ENCODE data around the gene HAUS8.

DNA sequence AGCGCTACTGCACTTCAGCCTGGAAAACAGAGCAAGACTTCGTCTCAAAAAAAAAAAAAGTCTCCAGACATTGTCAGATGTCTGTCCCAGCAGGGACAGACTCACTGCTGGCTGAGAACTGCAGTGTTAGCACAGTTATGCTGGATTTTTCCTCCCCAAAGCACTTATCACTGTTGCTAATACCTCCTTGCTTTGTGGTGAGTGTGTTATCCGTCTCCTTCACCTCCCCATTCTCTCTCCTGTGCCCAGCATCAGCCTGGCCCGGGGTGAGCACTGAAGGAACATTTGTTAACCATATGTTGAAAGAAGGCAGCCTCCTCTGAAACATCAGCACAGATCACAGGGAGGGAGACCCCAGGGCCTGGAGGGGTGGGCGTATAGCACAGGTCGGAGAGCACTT is 11.6 kb upstream of the HAUS8 start:
- TF ChIP-seq, protein P1, sequence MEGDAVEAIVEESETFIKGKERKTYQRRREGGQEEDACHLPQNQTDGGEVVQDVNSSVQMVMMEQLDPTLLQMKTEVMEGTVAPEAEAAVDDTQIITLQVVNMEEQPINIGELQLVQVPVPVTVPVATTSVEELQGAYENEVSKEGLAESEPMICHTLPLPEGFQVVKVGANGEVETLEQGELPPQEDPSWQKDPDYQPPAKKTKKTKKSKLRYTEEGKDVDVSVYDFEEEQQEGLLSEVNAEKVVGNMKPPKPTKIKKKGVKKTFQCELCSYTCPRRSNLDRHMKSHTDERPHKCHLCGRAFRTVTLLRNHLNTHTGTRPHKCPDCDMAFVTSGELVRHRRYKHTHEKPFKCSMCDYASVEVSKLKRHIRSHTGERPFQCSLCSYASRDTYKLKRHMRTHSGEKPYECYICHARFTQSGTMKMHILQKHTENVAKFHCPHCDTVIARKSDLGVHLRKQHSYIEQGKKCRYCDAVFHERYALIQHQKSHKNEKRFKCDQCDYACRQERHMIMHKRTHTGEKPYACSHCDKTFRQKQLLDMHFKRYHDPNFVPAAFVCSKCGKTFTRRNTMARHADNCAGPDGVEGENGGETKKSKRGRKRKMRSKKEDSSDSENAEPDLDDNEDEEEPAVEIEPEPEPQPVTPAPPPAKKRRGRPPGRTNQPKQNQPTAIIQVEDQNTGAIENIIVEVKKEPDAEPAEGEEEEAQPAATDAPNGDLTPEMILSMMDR (IDR thresholded peaks at IDR 0.05 in 4 of 5, conservative IDR thresholded peaks at IDR 0.05 in 1 of 5), result no peak
- no peak for TF ChIP-seq POLR2A (IDR thresholded peaks at IDR 0.05)
